Gastroesophageal sphincter (tissue), 3 donors: ENCODE results near the gene RIN2.

Experiments used
- CTCF ChIP-seq, 4 experiments: fragments of 200-600 bp in 2 of 4; fragments of 450-650 bp in 2 of 4; sonication (generic) in 1 of 4; IDR thresholded peaks; one replicate each; pipeline ENCODE4 v1.5.1; 2017 to 2019; ENCODE audit warnings: antibody characterized with exemption in 4 of 4, mild to moderate bottlenecking in 2 of 4, moderate library complexity in 2 of 4
- POLR2AphosphoS5 ChIP-seq: sonication (generic); formaldehyde crosslinking; IDR thresholded peaks from one replicate; pipeline ENCODE4 v1.6.1; 2017; ENCODE audit warnings: antibody characterized with exemption

- TF ChIP-seq POLR2AphosphoS5 (no peak), CTCF (IDR thresholded peaks at IDR 0.05) (no peak)
These were observed 13.0 kb downstream of the RIN2 start for GRCh38 chr20:19771031-19771430.
